GM12865 (cell line): Measurements from ENCODE around the gene SLC10A3.

Source experiments
- DNase-seq: peaks from one replicate; pipeline ENCODE4 v3.0.0; 2010; ENCODE audit warnings: low read depth
- H3K4me3 ChIP-seq: 2 replicates; pipeline ENCODE4 v1.5.1; 2011; ENCODE audit warnings: mild to moderate bottlenecking, low read depth, low read length, control low read depth
- TF ChIP-seq, protein P1 (sequence below): IDR thresholded peaks from 2 replicates; pipeline ENCODE4 v1.5.1; 2011; ENCODE audit warnings: low read length, control low read depth, low read depth, inconsistent platforms; ENCODE audit not compliant: insufficient read depth; ENCODE audit errors: missing control alignments

SLC10A3 gene

DNA sequence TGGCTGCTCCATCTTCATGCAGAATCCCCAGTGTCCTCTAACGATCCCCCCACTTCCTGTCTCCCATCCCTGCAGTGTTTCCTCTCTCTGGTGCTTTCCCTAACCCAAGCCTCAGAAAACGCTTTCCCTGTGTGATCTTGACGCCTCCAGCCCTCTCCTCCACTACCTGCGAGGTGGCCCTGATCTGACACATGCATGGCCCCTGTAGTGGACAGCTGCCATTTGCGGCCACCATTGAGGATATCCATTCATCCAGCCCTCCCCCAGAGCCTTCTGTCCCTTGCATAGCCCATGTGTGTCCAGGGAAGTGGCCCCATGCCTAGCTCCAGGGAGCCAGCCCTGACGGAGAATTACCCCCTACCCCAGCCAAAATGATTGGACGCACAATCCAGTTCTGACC lies 7.1 kb downstream of the SLC10A3 start:
- TF ChIP-seq, protein P1, sequence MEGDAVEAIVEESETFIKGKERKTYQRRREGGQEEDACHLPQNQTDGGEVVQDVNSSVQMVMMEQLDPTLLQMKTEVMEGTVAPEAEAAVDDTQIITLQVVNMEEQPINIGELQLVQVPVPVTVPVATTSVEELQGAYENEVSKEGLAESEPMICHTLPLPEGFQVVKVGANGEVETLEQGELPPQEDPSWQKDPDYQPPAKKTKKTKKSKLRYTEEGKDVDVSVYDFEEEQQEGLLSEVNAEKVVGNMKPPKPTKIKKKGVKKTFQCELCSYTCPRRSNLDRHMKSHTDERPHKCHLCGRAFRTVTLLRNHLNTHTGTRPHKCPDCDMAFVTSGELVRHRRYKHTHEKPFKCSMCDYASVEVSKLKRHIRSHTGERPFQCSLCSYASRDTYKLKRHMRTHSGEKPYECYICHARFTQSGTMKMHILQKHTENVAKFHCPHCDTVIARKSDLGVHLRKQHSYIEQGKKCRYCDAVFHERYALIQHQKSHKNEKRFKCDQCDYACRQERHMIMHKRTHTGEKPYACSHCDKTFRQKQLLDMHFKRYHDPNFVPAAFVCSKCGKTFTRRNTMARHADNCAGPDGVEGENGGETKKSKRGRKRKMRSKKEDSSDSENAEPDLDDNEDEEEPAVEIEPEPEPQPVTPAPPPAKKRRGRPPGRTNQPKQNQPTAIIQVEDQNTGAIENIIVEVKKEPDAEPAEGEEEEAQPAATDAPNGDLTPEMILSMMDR, result no peak

DNA sequence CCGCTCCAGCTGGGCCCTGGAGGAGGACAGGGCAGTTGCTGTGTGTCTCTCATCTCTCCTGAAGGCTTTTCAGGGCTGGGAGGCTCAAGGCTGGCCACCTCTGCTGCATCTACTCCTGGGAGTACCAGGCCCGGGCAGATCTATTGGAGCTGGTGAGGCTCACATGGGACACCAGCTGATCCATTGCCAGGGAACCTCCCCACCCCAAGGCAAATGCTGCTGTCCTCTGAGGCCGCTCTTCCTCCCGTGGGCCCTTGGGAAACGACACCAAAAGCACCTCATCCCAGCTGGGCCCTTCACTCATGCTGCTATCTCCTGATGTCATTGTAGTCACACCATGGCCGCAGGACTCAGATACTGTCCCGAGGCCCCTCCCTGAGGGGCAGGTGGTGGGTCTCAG lies 7.6 kb downstream of the SLC10A3 start:
- no peak overlapping the region for H3K4me3 ChIP-seq
- no peak for DNase-seq
- TF ChIP-seq, protein P1, result no peak

More for the DNA sequence above, 7.1 kb downstream of the SLC10A3 start:
- no peak overlapping the region for H3K4me3 ChIP-seq
- no peak for DNase-seq

DNA sequence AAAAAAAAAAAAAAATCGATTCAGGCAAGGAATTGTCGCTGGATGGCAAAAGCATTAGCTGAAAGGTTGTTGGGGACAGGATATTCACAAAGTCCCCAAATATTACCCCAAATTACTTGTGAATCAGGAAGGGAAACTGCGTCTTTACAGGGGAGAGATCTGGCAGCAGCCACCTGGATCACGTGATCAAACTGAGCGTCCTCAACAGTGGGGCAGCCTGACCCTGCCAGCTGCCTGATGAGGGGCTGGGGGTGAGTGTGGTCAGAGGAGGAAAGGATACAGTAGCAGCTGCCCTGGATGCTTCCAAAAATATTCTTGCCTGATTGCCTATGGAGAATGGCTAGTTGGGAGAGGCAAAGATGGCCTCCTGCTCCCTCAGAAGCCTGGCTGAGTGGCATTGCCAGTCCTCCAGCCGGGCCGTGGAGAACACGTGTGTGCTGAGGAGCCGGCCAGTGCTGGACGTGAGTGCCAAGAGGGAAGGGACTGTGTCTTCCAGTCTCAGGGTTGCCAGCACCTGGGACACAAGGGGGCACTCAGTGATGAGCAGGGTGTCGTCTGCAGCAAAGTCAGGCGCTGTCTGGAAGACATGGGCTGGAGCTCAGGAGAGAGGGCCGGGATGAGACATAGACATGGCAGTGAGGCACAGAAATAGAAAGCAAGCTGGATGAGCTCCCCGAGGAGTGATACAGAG lies 8.4 kb downstream of the SLC10A3 start:
- H3K4me3 ChIP-seq, result no peak overlapping the region
- no peak for DNase-seq
- TF ChIP-seq, protein P1, result no peak

DNA sequence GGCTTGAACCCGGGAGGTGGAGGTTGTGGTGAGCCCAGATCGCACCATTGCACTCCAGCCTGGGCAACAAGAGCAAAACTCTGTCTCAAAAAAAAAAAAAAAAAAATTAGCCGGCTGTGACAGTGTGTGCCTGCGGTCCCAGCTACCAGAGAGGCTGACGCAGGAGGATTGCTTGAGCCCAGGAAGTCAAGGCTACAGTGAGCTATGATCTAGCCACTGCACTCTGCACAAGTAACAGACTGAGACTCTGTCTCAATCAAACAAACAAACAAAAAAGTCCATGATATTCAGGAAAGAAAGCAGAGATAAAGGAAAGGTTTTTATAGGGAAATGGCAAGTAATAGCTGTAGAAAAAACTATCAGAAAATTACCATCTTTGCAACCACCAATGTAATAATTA lies 9.2 kb downstream of the SLC10A3 start:
- TF ChIP-seq, protein P1, result no peak
- no peak overlapping the region for H3K4me3 ChIP-seq
- DNase-seq, result peak; percentile 54

DNA sequence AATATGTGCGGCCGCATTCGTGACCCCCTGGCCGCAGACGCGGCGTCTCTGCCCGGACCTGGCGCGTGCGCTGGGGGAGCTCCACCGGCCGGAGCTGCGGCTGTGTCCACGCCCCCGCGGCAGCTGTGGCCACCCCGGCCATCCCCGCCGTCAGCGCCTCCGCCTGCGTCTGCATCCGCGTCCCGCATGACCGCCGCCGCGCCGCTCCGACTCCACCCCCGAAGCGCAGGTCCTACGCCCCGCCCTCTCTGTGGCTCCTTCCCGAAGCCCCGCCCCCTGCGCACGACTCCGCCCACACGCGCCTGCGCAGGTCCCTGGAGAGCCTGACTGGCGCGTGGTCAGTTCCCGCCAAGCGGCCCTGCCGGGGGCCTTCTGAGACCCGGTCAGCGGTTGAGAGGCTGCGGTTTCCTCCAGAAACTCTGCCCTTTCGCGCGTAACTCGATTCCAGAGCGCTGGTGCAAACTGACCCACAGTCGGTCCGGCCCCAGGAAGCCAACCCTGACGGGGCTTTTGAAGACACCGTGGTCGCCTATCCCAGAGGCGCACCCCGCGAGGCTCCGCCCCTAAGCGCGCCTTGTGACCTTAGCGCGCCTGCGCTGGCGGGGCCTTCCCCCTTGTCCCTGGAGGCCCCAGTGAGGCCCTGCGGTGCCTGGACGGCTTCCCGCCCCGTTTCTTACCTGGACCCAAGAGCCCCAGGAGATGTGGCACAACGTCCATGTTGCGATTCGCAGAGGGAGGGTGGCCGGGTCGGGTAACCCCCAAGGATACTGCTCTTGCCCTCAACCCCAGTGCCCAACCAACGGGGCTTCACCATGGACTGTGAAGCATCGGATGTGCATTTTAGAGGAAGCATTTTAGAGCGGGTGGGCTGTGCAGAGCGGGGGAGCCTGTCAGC lies 11.5 kb downstream of the SLC10A3 start, which contains the start of gene LAGE3:
Gene LAGE3 (minus strand): TSS at position 554 of the 895 bp plus-strand sequence. CDS start 366 bp downstream, at position 188.
- peak within 1 kb of the TSS; percentile 61 for H3K4me3 ChIP-seq
- TF ChIP-seq, protein P1, result no peak

DNA sequence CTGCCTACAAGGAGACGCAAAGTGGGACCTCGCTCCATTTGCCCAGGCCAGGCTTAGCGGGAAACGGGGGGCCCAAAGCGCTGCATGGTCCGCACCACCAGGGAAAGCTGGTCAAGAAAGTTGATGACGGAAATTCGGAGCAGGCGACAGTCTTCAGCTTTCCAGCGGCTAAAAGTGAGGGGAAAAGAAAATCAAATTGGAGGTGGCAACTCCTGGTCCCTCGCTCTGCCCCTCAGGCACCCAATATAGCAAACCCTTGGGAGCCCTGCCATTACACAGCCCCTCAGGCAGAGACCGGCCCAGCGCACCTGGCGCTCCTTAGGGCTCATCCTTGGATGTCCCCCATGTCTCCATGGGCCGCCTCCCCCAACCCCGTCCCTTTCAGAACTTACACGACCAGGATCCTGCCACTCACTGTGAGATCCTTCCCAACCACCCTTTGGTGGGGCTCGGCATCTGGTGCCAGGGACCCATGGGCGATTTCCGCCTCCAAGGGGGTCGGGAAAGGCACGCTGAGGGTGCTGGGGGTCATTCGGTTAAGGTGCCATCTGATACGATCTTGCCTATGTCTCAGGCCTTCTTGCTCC lies 12.4 kb downstream of the SLC10A3 start:
- peak overlapping the region; percentile 61 for H3K4me3 ChIP-seq
- DNase-seq, result no peak
- TF ChIP-seq, protein P1, result no peak

More for the DNA sequence above, 11.5 kb downstream of the SLC10A3 start, which contains the start of gene LAGE3:
- peak; percentile 95 for DNase-seq
